Measurements from ENCODE around the gene HOXA7.

- no peak for TF ChIP-seq POLR2A (IDR thresholded peaks at IDR 0.05; ENCODE audit: low read depth, low read length)
- TF ChIP-seq SPI1 (IDR thresholded peaks at IDR 0.05; ENCODE audit: low read depth, low read length), result no peak
- no peak for TF ChIP-seq POLR2AphosphoS5 (IDR thresholded peaks at IDR 0.05; ENCODE audit: low read depth, low read length)
- no peak for TF ChIP-seq TAF1 (IDR thresholded peaks at IDR 0.05; ENCODE audit: low read depth, low read length)
- no peak for TF ChIP-seq POU2F2 (IDR thresholded peaks at IDR 0.05; ENCODE audit: low read depth, low read length)
These were observed 26.6 kb upstream of the HOXA7 start for GRCh38 chr7:27182861-27183681.
